D721Med (cell line): Measurements from ENCODE around the gene LST1.

Experiments used
- DNase-seq: peaks from one replicate; pipeline ENCODE4 v3.0.0; 2011; ENCODE audit warnings: low spot score; ENCODE audit not compliant: insufficient read length
- FAIRE-seq: peaks from 2 replicates; lab custom pipeline; 2011; peaks lifted over from hg19 to GRCh38; lab: Jason Lieb, UNC
- TF ChIP-seq, protein P1 (sequence below): IDR thresholded peaks from 2 replicates; pipeline ENCODE4 v1.5.1; 2012; ENCODE audit warnings: mild to moderate bottlenecking, control low read depth; ENCODE audit not compliant: insufficient read depth; ENCODE audit errors: missing control alignments

LST1 gene

DNA sequence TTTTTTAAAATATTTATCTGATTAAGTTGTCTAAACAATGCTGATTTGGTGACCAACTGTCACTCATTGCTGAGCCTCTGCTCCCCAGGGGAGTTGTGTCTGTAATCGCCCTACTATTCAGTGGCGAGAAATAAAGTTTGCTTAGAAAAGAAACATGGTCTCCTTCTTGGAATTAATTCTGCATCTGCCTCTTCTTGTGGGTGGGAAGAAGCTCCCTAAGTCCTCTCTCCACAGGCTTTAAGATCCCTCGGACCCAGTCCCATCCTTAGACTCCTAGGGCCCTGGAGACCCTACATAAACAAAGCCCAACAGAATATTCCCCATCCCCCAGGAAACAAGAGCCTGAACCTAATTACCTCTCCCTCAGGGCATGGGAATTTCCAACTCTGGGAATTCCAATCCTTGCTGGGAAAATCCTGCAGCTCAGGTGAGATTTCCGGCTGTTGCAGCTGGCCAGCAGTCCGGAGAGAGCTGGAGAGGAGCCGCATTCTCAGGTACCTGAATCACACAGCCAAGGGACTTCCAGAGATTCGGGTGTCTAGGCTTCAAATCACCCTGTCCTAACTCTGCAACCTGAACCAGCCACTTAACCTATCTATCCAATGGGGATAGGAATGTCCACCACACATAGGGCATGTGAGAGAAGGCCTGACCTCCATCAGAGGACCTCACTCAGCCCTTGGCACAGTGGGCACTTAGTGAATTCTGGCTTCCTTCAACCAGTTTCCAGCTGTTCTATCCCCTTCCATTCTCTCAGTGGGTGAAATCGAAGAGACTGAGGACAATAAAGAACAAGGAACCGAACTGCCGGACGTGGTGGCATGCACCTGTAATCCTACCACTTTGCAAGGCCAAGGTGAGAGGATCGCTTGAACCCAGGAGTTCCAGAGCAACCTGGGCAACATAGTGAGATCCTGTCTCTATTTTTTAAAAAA is 7.6 kb upstream of the LST1 start:
- DNase-seq (no peak), FAIRE-seq (no peak)
- TF ChIP-seq, protein P1, sequence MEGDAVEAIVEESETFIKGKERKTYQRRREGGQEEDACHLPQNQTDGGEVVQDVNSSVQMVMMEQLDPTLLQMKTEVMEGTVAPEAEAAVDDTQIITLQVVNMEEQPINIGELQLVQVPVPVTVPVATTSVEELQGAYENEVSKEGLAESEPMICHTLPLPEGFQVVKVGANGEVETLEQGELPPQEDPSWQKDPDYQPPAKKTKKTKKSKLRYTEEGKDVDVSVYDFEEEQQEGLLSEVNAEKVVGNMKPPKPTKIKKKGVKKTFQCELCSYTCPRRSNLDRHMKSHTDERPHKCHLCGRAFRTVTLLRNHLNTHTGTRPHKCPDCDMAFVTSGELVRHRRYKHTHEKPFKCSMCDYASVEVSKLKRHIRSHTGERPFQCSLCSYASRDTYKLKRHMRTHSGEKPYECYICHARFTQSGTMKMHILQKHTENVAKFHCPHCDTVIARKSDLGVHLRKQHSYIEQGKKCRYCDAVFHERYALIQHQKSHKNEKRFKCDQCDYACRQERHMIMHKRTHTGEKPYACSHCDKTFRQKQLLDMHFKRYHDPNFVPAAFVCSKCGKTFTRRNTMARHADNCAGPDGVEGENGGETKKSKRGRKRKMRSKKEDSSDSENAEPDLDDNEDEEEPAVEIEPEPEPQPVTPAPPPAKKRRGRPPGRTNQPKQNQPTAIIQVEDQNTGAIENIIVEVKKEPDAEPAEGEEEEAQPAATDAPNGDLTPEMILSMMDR: no peak

DNA sequence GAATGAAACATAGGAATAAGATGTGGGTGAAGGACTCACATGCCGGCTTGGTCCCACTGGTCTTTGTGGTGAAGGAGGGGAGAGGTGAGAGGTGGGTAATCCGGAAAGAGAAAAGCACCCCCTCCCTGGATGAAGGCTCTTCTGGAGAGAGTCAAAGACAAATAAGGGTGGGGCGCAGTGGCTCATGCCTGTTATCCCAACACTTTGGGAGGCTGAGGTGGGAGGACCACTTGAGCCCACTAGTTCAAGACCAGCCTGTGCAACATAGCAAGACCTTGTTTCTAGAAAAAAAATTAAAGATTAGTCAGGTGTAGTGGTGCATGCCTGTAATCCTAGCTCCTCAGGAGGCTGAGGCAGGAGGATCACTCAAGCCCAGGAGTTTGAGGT is 7.0 kb upstream of the LST1 start:
- TF ChIP-seq, protein P1: no peak
- DNase-seq: no peak
- FAIRE-seq: no peak

DNA sequence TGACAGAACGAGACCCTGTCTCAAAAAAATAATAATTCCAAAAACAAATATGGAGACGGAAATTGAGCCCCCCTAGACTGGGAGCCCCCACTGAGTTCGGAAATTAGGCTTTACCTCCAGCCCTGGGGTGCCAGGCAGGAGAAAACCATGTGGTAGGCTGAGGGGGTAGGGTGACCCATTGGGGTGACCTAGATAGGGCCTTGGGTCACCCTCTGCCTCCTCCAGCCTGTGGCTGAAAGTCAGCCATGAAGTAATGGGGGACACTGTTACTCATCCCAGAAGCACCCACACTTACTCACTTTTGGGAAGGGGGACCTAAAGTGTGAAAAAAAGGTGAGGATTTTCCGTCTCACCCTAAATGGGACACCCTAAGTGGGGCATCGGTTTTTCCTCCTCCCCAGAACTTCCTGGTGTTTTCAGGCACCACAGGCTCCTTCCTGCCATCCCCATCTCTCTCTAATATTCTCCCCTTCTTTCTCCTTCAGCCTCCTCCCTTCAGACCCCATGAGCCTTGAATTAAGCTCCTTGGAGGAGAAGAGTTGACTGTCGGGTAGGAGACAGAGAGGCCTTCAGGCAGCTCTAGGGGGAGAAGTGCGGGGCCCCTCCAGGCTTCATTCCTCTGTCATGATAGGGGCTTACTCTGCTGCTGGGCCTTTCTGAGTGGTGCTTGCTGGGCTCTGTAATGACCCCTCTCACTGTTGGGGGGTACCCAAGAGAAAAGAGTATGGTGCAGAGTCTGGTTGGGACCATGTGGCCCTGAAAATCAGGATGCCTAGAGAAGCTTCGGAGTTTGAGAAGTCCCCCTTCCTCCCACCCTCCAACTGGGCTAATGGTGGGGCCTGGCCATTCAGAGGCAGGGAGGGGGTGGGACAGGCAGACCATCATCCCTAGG is 6.3 kb upstream of the LST1 start:
- DNase-seq: no peak
- TF ChIP-seq, protein P1: no peak
- no peak for FAIRE-seq

DNA sequence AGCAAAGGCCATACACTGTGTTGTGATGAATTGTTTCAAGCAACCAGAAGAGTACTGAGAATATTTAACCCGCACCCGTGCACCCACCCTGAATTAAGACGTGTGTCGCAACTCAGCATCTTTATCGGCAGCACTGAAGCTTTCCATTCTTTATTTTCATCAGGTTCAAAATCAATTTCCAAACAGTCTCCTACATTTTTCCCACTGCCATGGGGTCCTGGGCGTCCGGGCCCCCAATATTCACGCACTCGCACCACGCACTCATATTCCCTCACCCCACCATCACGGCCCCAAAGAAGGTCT is 5.7 kb upstream of the LST1 start:
- TF ChIP-seq, protein P1: no peak
- DNase-seq (no peak), FAIRE-seq (no peak)

DNA sequence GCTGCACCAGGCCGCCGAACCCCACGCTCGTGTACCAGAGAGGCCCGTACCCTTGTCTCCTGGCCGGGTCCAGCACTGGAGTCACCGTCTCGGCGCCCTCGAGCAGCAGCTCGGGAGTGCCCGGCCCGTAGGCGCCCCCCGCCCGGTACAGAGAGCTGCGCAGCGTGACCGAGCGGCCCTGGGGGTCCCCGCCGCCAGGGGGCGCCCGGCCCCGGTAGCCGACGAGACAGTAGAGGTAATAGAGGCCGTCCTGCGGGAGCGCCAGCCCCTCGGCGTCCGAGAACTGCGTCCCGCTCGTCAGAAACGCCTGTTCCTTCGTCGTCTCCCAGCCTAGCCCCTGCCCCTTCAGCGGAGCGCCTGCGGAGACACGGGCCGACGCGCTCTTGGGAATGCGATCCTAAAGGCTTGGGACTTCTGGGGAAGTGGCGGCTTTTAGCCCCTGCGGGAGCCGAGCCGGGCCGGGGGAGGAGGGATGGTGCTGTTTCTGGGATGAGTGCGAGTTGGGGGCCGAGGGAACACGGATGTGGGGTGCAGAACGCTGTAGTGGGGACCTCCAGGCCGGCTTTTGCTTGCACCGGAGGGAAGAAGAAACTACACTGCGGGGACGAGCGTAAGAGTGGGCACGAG is 5.2 kb upstream of the LST1 start:
- FAIRE-seq: no peak
- peak; percentile 86 for DNase-seq
- TF ChIP-seq, protein P1: peak; percentile 84

DNA sequence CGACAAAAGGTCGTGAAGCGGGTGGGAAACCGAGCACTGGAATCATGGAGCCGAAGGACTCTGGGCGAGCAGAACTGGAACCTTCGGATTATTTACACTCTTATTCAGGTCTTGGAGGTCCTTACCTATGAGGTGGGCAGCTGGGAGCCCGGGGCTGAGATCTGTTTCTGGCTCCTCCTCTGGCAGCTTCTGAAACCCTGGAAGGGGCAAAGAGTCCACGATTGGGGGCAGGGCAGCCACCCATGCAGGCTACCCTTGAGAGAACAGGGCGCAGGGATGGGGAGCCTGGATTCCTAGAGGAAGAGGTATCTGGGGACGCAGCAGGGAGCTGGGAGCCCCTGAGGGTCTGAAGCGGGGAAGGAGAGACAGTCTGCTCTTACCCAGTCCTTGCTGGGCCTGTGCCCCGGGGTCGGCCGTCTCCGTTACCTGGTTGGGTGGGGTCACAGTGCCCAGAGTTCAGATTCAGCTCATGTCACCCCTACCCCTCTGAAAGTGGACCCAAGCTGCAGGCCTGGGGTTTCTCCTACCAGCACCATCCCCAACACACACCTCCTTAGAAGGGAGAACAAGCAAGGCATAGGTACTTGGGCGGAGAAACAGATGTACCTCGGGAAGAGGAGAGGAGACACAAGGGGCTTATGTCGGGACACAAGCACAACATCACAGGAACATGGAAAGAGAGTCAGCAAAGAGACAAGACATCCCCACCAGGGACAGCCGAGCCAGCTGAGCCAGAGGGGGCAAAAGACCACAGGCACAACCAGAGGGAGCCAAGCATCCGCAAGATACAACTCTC is 4.4 kb upstream of the LST1 start:
- FAIRE-seq: no peak
- TF ChIP-seq, protein P1: no peak
- no peak for DNase-seq
